HG03378 (cell line): ENCODE results near the gene USP17L19.
"Not testable (repeated sequence)": the region's sequence is repeated elsewhere in the genome, so short reads cannot be mapped to it uniquely, and the experiment has no call there.

Experiments
- ATAC-seq: cut with Tn5 transposase; IDR thresholded peaks from one replicate; pipeline ENCODE4 v1.9.1; 2021; ENCODE audit warnings: mild to moderate bottlenecking, moderate library complexity; ENCODE audit not compliant: unreplicated experiment

Gene USP17L19, protein sequence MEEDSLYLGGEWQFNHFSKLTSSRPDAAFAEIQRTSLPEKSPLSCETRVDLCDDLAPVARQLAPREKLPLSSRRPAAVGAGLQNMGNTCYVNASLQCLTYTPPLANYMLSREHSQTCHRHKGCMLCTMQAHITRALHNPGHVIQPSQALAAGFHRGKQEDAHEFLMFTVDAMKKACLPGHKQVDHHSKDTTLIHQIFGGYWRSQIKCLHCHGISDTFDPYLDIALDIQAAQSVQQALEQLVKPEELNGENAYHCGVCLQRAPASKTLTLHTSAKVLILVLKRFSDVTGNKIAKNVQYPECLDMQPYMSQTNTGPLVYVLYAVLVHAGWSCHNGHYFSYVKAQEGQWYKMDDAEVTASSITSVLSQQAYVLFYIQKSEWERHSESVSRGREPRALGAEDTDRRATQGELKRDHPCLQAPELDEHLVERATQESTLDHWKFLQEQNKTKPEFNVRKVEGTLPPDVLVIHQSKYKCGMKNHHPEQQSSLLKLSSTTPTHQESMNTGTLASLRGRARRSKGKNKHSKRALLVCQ

DNA sequence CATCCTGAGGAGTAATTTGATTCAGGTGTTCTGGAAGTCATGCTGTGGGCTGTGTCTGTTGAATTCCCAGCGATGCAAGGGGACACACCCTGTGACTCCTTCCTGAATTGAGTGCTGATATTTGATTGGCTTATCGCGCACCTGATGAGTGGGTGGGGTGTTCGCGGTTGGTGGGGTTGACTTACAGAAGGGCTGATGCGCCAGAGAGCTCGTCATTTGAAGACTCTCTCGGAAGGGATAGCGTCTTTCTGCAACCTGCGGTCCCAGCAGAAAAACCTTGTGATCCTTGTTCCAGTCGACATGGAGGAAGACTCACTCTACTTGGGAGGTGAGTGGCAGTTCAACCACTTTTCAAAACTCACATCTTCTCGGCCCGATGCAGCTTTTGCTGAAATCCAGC is at the start of gene USP17L19:
Gene USP17L19, plus strand, starts transcription at position 301 of the 400 bp plus-strand sequence. Its CDS starts 0 bp downstream, at position 301.
- ATAC-seq: not testable (repeated sequence)

DNA sequence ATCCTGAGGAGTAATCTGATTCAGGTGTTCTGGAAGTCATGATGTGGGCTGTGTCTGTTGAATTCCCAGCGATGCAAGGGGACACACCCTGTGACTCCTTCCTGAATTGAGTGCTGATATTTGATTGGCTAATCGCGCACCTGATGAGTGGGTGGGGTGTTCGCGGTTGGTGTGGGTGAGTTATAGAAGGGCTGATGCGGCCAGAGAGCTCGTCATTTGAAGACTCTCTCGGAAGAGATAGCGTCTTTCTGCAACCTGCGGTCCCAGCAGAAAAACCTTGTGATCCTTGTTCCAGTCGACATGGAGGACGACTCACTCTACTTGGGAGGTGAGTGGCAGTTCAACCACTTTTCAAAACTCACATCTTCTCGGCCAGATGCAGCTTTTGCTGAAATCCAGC is 42.8 kb upstream of the USP17L19 start, which contains the start of gene USP17L10:
Gene USP17L10, plus strand, starts transcription at position 301 of the 400 bp plus-strand sequence. Its CDS starts 0 bp downstream, at position 301.
- ATAC-seq: not testable (repeated sequence)

DNA sequence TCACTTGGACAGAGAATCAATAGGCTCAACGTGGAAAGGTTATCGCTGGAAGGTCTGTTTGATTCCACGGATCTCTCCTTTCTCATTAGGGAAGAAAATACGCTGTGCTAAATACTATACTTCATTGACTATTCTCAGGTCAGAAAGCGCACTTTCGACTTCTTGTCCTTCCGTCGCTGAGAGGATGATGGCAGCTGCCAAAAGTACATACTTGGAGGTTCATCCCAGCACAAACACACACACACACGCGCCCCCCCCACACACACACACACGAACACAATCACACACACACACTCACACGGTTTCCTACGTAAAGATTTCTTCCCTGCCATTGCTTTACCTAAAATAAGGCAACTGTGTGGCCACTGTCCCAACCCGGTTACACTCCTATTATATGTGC is 38.5 kb upstream of the USP17L19 start:
- ATAC-seq: not testable (repeated sequence)

DNA sequence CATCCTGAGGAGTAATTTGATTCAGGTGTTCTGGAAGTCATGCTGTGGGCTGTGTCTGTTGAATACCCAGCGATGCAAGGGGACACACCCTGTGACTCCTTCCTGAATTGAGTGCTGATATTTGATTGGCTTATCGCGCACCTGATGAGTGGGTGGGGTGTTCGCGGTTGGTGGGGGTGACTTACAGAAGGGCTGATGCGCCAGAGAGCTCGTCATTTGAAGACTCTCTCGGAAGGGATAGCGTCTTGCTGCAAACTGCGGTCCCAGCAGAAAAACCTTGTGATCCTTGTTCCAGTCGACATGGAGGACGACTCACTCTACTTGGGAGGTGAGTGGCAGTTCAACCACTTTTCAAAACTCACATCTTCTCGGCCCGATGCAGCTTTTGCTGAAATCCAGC is 38.1 kb upstream of the USP17L19 start, which contains the start of gene USP17L11:
Gene USP17L11, plus strand, starts transcription at position 301 of the 400 bp plus-strand sequence. Its CDS starts 0 bp downstream, at position 301.
- ATAC-seq: not testable (repeated sequence)

DNA sequence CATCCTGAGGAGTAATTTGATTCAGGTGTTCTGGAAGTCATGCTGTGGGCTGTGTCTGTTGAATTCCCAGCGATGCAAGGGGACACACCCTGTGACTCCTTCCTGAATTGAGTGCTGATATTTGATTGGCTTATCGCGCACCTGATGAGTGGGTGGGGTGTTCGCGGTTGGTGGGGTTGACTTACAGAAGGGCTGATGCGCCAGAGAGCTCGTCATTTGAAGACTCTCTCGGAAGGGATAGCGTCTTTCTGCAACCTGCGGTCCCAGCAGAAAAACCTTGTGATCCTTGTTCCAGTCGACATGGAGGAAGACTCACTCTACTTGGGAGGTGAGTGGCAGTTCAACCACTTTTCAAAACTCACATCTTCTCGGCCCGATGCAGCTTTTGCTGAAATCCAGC is 33.3 kb upstream of the USP17L19 start, which contains the start of gene USP17L12:
Gene USP17L12, plus strand, starts transcription at position 301 of the 400 bp plus-strand sequence. Its CDS starts 0 bp downstream, at position 301.
- ATAC-seq: not testable (repeated sequence)

DNA sequence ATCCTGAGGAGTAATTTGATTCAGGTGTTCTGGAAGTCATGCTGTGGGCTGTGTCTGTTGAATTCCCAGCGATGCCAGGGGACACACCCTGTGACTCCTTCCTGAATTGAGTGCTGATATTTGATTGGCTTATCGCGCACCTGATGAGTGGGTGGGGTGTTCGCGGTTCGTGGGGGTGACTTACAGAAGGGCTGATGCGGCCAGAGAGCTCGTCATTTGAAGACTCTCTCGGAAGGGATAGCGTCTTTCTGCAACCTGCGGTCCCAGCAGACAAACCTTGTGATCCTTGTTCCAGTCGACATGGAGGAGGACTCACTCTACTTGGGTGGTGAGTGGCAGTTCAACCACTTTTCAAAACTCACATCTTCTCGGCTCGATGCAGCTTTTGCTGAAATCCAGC is 28.6 kb upstream of the USP17L19 start, which contains the start of gene USP17L13:
Gene USP17L13, plus strand, starts transcription at position 301 of the 400 bp plus-strand sequence. Its CDS starts 0 bp downstream, at position 301.
- ATAC-seq: not testable (repeated sequence)

DNA sequence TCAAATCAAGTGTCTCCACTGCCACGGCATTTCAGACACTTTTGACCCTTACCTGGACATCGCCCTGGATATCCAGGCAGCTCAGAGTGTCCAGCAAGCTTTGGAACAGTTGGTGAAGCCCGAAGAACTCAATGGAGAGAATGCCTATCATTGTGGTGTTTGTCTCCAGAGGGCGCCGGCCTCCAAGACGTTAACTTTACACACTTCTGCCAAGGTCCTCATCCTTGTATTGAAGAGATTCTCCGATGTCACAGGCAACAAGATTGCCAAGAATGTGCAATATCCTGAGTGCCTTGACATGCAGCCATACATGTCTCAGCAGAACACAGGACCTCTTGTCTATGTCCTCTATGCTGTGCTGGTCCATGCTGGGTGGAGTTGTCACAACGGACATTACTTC is 22.9 kb upstream of the USP17L19 start:
- not testable (repeated sequence) for ATAC-seq

DNA sequence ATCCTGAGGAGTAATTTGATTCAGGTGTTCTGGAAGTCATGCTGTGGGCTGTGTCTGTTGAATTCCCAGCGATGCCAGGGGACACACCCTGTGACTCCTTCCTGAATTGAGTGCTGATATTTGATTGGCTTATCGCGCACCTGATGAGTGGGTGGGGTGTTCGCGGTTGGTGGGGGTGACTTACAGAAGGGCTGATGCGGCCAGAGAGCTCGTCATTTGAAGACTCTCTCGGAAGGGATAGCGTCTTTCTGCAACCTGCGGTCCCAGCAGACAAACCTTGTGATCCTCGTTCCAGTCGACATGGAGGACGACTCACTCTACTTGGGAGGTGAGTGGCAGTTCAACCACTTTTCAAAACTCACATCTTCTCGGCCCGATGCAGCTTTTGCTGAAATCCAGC is 19.1 kb upstream of the USP17L19 start, which contains the start of gene USP17L15:
Gene USP17L15, plus strand, starts transcription at position 301 of the 400 bp plus-strand sequence. Its CDS starts 0 bp downstream, at position 301.
- ATAC-seq: not testable (repeated sequence)

DNA sequence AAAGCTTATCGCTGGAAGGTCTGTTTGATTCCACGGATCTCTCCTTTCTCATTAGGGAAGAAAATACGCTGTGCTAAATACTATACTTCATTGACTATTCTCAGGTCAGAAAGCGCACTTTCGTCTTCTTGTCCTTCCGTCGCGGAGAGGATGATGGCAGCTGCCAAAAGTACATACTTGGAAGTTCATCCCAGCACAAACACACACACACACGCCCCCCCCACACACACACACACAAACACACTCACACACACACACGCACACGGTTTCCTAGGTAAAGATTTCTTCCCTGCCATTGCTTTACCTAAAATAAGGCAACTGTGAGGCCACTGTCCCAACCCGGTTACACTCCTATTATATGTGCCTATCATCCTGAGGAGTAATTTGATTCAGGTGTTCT is 14.7 kb upstream of the USP17L19 start:
- not testable (repeated sequence) for ATAC-seq

DNA sequence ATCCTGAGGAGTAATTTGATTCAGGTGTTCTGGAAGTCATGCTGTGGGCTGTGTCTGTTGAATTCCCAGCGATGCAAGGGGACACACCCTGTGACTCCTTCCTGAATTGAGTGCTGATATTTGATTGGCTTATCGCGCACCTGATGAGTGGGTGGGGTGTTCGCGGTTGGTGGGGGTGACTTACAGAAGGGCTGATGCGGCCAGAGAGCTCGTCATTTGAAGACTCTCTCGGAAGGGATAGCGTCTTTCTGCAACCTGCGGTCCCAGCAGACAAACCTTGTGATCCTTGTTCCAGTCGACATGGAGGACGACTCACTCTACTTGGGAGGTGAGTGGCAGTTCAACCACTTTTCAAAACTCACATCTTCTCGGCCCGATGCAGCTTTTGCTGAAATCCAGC is 9.6 kb upstream of the USP17L19 start, which contains the start of gene USP17L17:
Gene USP17L17, plus strand, starts transcription at position 301 of the 400 bp plus-strand sequence. Its CDS starts 0 bp downstream, at position 301.
- ATAC-seq: not testable (repeated sequence)

DNA sequence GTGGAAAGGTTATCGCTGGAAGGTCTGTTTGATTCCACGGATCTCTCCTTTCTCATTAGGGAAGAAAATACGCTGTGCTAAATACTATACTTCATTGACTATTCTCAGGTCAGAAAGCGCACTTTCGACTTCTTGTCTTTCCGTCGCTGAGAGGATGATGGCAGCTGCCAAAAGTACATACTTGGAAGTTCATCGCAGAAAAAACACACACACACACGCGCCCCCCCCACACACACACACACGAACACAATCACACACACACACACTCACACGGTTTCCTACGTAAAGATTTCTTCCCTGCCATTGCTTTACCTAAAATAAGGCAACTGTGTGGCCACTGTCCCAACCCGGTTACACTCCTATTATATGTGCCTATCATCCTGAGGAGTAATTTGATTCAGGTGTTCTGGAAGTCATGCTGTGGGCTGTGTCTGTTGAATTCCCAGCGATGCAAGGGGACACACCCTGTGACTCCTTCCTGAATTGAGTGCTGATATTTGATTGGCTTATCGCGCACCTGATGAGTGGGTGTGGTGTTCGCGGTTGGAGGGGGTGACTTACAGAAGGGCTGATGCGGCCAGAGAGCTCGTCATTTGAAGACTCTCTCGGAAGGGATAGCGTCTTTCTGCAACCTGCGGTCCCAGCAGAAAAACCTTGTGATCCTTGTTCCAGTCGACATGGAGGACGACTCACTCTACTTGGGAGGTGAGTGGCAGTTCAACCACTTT is 5.1 kb upstream of the USP17L19 start, which contains the start of gene USP17L18:
Gene USP17L18, plus strand, starts transcription at position 678 of the 728 bp plus-strand sequence. Its CDS starts 0 bp downstream, at position 678.
- ATAC-seq: not testable (repeated sequence)

DNA sequence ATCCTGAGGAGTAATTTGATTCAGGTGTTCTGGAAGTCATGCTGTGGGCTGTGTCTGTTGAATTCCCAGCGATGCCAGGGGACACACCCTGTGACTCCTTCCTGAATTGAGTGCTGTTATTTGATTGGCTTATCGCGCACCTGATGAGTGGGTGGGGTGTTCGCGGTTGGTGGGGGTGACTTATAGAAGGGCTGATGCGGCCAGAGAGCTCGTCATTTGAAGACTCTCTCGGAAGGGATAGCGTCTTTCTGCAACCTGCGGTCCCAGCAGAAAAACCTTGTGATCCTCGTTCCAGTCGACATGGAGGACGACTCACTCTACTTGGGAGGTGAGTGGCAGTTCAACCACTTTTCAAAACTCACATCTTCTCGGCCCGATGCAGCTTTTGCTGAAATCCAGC is 4.6 kb downstream of the USP17L19 start, which contains the start of gene USP17L20:
Gene USP17L20, plus strand, starts transcription at position 301 of the 400 bp plus-strand sequence. Its CDS starts 0 bp downstream, at position 301.
- not testable (repeated sequence) for ATAC-seq

DNA sequence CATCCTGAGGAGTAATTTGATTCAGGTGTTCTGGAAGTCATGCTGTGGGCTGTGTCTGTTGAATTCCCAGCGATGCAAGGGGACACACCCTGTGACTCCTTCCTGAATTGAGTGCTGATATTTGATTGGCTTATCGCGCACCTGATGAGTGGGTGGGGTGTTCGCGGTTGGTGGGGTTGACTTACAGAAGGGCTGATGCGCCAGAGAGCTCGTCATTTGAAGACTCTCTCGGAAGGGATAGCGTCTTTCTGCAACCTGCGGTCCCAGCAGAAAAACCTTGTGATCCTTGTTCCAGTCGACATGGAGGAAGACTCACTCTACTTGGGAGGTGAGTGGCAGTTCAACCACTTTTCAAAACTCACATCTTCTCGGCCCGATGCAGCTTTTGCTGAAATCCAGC is 9.4 kb downstream of the USP17L19 start, which contains the start of gene USP17L21:
Gene USP17L21, plus strand, starts transcription at position 301 of the 400 bp plus-strand sequence. Its CDS starts 0 bp downstream, at position 301.
- ATAC-seq: not testable (repeated sequence)

DNA sequence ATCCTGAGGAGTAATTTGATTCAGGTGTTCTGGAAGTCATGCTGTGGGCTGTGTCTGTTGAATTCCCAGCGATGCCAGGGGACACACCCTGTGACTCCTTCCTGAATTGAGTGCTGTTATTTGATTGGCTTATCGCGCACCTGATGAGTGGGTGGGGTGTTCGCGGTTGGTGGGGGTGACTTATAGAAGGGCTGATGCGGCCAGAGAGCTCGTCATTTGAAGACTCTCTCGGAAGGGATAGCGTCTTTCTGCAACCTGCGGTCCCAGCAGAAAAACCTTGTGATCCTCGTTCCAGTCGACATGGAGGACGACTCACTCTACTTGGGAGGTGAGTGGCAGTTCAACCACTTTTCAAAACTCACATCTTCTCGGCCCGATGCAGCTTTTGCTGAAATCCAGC is 14.1 kb downstream of the USP17L19 start, which contains the start of gene USP17L22:
Gene USP17L22, plus strand, starts transcription at position 301 of the 400 bp plus-strand sequence. Its CDS starts 0 bp downstream, at position 301.
- not testable (repeated sequence) for ATAC-seq

DNA sequence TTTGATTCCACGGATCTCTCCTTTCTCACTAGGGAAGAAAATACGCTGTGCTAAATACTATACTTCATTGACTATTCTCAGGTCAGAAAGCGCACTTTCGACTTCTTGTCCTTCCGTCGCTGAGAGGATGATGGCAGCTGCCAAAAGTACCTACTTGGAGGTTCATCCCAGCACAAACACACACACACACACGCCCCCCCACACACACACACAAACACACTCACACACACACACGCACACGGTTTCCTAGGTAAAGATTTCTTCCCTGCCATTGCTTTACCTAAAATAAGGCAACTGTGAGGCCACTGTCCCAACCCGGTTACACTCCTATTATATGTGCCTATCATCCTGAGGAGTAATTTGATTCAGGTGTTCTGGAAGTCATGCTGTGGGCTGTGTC is 18.5 kb downstream of the USP17L19 start:
- ATAC-seq: not testable (repeated sequence)
